ENCODE data around the gene HDAC7.

Gene HDAC7

DNA sequence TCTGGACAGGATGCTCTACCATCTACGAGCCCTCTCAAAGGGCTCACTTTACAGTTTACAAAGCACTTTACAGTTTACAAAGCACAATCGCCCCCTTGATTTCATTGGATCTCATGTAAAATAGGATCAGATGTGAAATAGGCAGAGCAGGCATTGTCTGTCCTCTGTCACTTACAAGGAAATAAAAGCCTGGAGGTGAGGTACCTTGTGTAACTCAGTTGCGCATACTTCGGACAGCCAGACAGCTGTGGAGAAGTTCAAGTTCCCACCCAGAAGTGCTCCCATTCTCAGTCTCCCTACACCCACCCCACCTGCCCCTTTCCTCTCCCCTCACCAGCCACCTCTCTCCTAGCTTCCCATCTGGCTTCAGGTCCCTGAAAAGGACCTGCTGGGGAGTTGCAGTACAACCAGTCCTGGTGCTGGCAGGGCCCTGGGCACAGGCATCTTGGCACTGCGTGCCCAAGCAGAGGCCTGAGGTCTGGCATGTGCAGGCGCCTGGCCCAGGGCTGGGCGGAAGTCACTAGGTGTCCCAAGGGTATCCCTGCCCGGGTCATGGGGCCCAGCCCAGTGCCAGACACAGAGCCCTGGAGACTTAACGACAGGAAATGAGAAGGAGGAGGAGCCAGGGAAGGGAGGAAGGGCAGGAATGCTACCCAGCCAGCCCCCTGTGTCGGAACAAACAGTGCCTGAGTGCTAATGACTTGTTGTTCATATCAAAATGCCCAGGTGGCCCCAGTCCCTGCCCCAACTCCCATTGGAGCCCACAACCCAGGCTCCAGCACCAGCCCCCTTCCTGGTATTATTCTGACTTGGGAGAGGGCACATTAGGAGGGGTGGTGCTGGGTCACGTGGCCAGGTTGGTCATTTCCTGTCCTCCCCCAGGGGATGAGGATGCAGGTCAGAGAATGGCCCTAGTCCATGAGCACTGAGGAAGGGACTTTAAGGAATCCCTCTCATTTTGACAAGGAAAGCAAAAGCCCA lies 66.4 kb downstream of the HDAC7 start:
- no peak overlapping the region for H3K4me3 ChIP-seq (ENCODE audit: low read depth in 1 of 2, low read length in 2 of 2)

DNA sequence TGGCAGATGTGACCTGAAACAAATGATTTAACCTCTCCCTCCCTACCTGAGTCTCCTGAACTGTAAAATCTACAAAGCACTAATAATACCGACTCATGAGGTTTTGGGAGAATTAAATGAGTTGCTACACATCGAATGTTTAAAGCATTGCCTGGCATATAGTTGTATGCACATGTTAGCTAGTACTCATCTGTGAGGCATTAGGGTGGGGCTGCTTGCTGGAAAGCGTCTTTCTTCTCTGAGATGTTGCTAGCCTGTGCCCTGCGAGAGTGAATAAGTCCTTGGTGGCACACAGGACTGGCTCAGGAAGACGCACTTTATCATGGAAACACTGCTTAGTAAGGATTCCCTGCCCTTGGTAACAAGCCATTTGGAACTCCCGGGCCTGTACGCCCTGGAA lies 67.2 kb downstream of the HDAC7 start:
- Histone ChIP-seq H3K36me3 (ENCODE audit: control insufficient read depth in 1 of 2, insufficient read depth in 2 of 2, low read length in 2 of 2) (no peaks in the 10 kb centered on the region), H3K27me3 (ENCODE audit: control insufficient read depth in 1 of 2, insufficient read depth in 2 of 2, low read length in 2 of 2) (no peaks in the 10 kb centered on the region), H3K9me3 (ENCODE audit: control insufficient read depth in 1 of 2, low read length in 2 of 2) (no peaks in the 10 kb centered on the region), H3K27ac (ENCODE audit: low read depth, low read length) (no peak overlapping the region), H3K9ac (ENCODE audit: low read depth in 1 of 2, low read length in 2 of 2) (no peak overlapping the region), H3K4me3 (ENCODE audit: low read depth in 1 of 2, low read length in 2 of 2) (no peak overlapping the region), H3K4me1 (ENCODE audit: control insufficient read depth in 1 of 2, insufficient read depth in 2 of 2, low read length in 2 of 2) (peaks cover 40 to 46% of the 10 kb centered on the region in 2 donors)

More for the DNA sequence above, 66.4 kb downstream of the HDAC7 start:
- Histone ChIP-seq H3K36me3 (ENCODE audit: control insufficient read depth in 1 of 2, insufficient read depth in 2 of 2, low read length in 2 of 2) (no peaks in the 10 kb centered on the region), H3K4me1 (ENCODE audit: control insufficient read depth in 1 of 2, insufficient read depth in 2 of 2, low read length in 2 of 2) (peaks cover 48 to 52% of the 10 kb centered on the region in 2 donors), H3K27me3 (ENCODE audit: control insufficient read depth in 1 of 2, insufficient read depth in 2 of 2, low read length in 2 of 2) (no peaks in the 10 kb centered on the region), H3K27ac (ENCODE audit: low read depth, low read length) (peak overlapping the region; percentile 8), H3K9ac (ENCODE audit: low read depth in 1 of 2, low read length in 2 of 2) (no peak overlapping the region), H3K9me3 (ENCODE audit: control insufficient read depth in 1 of 2, low read length in 2 of 2) (no peaks in the 10 kb centered on the region)

DNA sequence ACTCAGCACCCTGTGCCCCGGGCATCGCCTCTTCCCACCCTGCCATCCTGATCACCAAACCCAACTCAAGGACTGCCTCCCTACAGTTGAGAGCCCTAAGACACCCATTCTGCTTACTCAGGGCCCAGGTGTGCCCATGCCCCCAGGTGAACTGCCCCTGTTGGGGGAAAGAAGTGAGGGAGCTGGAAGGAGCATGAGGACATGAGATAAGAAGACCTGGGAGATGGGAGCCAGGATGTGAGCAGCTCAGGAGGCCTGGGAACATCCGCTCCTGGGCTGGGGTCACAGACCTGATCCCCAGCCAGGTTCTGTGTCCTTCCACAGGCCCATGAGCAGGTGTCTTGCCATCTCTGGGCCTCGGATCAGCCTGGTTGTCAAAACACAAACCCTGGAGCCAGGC lies 67.6 kb downstream of the HDAC7 start:
- no peaks in the 10 kb centered on the region for H3K36me3 ChIP-seq (ENCODE audit: control insufficient read depth in 1 of 2, insufficient read depth in 2 of 2, low read length in 2 of 2)
- H3K4me1 ChIP-seq (ENCODE audit: control insufficient read depth in 1 of 2, insufficient read depth in 2 of 2, low read length in 2 of 2) = peaks cover 36 to 46% of the 10 kb centered on the region in 2 donors
- no peak overlapping the region for H3K9ac ChIP-seq (ENCODE audit: low read depth in 1 of 2, low read length in 2 of 2)
- H3K9me3 ChIP-seq (ENCODE audit: control insufficient read depth in 1 of 2, low read length in 2 of 2) = no peaks in the 10 kb centered on the region
- H3K4me3 ChIP-seq (ENCODE audit: low read depth in 1 of 2, low read length in 2 of 2) = no peak overlapping the region
- no peak overlapping the region for H3K27ac ChIP-seq (ENCODE audit: low read depth, low read length)
- no peaks in the 10 kb centered on the region for H3K27me3 ChIP-seq (ENCODE audit: control insufficient read depth in 1 of 2, insufficient read depth in 2 of 2, low read length in 2 of 2)

DNA sequence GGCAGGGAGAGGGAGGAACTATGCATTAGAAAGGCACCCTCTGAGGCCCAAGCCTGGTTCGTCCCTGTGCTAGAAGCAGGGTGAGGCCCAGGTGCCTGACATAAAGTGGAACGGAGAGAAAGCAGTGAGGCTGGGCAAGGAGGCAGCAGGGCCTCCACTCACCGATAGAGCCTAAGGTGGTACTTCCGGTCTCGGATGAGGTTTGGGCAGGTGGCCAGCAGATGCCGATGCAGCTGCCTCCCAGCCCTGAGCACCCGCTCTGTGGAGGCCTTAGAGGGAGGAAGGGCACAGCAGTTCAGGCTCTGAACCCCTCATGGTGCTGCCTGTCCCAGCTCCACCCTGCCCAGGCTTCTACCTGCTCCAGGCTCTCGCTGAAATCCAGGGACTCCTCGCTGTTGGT lies 68.1 kb downstream of the HDAC7 start:
- Histone ChIP-seq H3K36me3 (ENCODE audit: control insufficient read depth in 1 of 2, insufficient read depth in 2 of 2, low read length in 2 of 2) (no peaks in the 10 kb centered on the region), H3K4me1 (ENCODE audit: control insufficient read depth in 1 of 2, insufficient read depth in 2 of 2, low read length in 2 of 2) (peaks cover 41 to 50% of the 10 kb centered on the region in 2 donors), H3K27me3 (ENCODE audit: control insufficient read depth in 1 of 2, insufficient read depth in 2 of 2, low read length in 2 of 2) (no peaks in the 10 kb centered on the region), H3K27ac (ENCODE audit: low read depth, low read length) (no peak overlapping the region), H3K9me3 (ENCODE audit: control insufficient read depth in 1 of 2, low read length in 2 of 2) (no peaks in the 10 kb centered on the region), H3K4me3 (ENCODE audit: low read depth in 1 of 2, low read length in 2 of 2) (no peak overlapping the region), H3K9ac (ENCODE audit: low read depth in 1 of 2, low read length in 2 of 2) (no peak overlapping the region)

DNA sequence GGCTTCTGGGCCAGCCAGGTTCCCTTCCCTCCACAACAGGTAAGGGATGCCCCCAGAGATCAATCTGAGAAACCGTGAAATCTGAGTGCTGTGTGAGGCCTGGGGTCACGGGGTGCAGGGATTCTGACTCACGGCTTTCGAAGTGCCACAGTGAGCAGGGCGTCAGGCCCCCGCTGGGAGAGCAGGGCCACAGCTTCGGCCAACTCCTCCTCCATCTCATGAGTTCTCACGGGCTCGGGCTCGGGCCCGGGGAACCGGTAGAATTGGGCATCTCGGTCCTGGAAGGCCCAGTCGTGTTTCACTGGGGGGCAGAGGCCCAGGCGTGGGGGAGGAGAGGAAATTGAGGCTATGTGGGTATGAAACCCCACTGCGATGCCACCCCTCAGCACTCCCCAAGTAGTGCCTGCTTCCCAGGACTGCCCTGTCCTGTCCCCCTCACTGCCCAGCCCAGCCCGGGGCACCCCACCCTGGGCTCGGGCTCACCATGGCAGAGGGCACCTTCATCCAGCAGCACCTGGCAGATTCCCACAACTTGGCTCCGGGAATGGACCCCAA lies 68.7 kb downstream of the HDAC7 start:
- no peaks in the 10 kb centered on the region for H3K9me3 ChIP-seq (ENCODE audit: control insufficient read depth in 1 of 2, low read length in 2 of 2)
- H3K27ac ChIP-seq (ENCODE audit: low read depth, low read length) = no peak overlapping the region
- H3K27me3 ChIP-seq (ENCODE audit: control insufficient read depth in 1 of 2, insufficient read depth in 2 of 2, low read length in 2 of 2) = no peaks in the 10 kb centered on the region
- H3K36me3 ChIP-seq (ENCODE audit: control insufficient read depth in 1 of 2, insufficient read depth in 2 of 2, low read length in 2 of 2) = no peaks in the 10 kb centered on the region
- H3K4me1 ChIP-seq (ENCODE audit: control insufficient read depth in 1 of 2, insufficient read depth in 2 of 2, low read length in 2 of 2) = peaks cover 38 to 49% of the 10 kb centered on the region in 2 donors
- H3K4me3 ChIP-seq (ENCODE audit: low read depth in 1 of 2, low read length in 2 of 2) = no peak overlapping the region
- H3K9ac ChIP-seq (ENCODE audit: low read depth in 1 of 2, low read length in 2 of 2) = no peak overlapping the region

DNA sequence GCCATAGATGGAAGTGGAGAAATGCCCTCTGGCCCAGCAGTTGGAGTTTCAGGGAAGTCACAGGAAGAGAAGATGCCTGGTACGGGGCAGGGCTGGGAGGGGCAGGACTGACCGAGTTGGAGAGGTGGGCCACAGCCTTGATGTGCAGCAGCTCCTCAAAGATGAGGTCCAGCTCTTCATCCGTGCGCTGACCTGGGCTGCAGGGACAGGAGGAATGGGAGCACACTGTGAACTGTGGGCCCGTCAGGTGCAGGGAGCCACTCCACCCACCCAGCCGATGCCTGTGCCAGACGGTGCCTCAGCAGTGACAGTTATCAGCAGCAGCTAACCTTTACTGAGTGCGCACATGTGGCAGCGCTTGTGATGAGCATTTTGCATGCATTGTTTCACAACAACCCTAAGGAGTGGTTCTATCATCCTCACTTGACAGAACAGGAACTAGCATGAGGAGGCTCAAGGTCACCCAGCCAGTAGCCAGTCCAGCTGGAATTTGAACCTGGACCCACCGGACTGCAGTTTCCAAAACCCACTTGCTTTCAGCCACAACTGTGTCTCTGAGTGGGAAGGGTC lies 69.4 kb downstream of the HDAC7 start:
- no peaks in the 10 kb centered on the region for H3K9me3 ChIP-seq (ENCODE audit: control insufficient read depth in 1 of 2, low read length in 2 of 2)
- H3K36me3 ChIP-seq (ENCODE audit: control insufficient read depth in 1 of 2, insufficient read depth in 2 of 2, low read length in 2 of 2) = no peaks in the 10 kb centered on the region
- no peak overlapping the region for H3K4me3 ChIP-seq (ENCODE audit: low read depth in 1 of 2, low read length in 2 of 2)
- no peak overlapping the region for H3K27ac ChIP-seq (ENCODE audit: low read depth, low read length)
- no peak overlapping the region for H3K9ac ChIP-seq (ENCODE audit: low read depth in 1 of 2, low read length in 2 of 2)
- no peaks in the 10 kb centered on the region for H3K27me3 ChIP-seq (ENCODE audit: control insufficient read depth in 1 of 2, insufficient read depth in 2 of 2, low read length in 2 of 2)
- H3K4me1 ChIP-seq (ENCODE audit: control insufficient read depth in 1 of 2, insufficient read depth in 2 of 2, low read length in 2 of 2) = peaks cover 31 to 42% of the 10 kb centered on the region in 2 donors

DNA sequence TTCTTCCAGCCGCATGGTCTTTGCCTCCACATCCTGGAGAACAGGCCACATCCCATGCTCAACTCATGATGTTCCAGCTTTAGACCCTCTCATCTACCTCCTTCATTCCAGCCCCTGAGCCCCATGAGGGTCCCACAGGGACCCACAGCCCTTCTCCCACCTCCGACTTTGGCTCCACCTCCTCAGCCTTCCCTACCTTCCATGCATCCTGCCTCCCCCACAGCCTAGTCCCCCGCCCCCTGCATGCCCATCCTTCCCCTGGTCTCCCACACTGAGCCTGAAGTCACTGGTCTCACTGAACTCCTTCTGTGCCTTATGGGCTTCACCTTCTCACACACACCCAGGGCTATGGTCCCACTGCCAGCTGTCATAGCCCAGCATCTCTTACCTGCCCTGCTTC lies 70.8 kb downstream of the HDAC7 start:
- no peak overlapping the region for H3K9ac ChIP-seq (ENCODE audit: low read depth in 1 of 2, low read length in 2 of 2)
- H3K27me3 ChIP-seq (ENCODE audit: control insufficient read depth in 1 of 2, insufficient read depth in 2 of 2, low read length in 2 of 2) = no peaks in the 10 kb centered on the region
- H3K36me3 ChIP-seq (ENCODE audit: control insufficient read depth in 1 of 2, insufficient read depth in 2 of 2, low read length in 2 of 2) = no peaks in the 10 kb centered on the region
- H3K9me3 ChIP-seq (ENCODE audit: control insufficient read depth in 1 of 2, low read length in 2 of 2) = no peaks in the 10 kb centered on the region
- peaks cover 18 to 28% of the 10 kb centered on the region in 2 donors for H3K4me1 ChIP-seq (ENCODE audit: control insufficient read depth in 1 of 2, insufficient read depth in 2 of 2, low read length in 2 of 2)
- no peak overlapping the region for H3K27ac ChIP-seq (ENCODE audit: low read depth, low read length)
- H3K4me3 ChIP-seq (ENCODE audit: low read depth in 1 of 2, low read length in 2 of 2) = no peak overlapping the region

DNA sequence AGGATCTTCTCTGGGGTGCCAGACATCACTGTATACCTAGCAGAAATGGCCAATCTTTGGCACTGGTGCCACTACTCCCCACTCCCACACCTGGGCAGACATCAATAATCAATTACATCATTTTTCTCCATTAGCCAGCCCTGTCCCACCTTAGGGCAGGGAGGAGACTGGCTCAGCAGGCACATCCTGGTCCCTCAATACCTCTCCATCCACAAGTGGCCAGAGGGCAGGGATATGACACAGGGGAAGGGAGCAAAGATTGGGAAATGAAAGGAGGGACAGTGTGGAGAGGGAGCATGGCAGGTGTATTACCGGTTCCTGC lies 71.2 kb downstream of the HDAC7 start:
- peaks cover 15 to 24% of the 10 kb centered on the region in 2 donors for H3K4me1 ChIP-seq (ENCODE audit: control insufficient read depth in 1 of 2, insufficient read depth in 2 of 2, low read length in 2 of 2)
- H3K4me3 ChIP-seq (ENCODE audit: low read depth in 1 of 2, low read length in 2 of 2) = no peak overlapping the region
- no peaks in the 10 kb centered on the region for H3K27me3 ChIP-seq (ENCODE audit: control insufficient read depth in 1 of 2, insufficient read depth in 2 of 2, low read length in 2 of 2)
- H3K27ac ChIP-seq (ENCODE audit: low read depth, low read length) = no peak overlapping the region
- H3K9me3 ChIP-seq (ENCODE audit: control insufficient read depth in 1 of 2, low read length in 2 of 2) = no peaks in the 10 kb centered on the region
- no peaks in the 10 kb centered on the region for H3K36me3 ChIP-seq (ENCODE audit: control insufficient read depth in 1 of 2, insufficient read depth in 2 of 2, low read length in 2 of 2)
- H3K9ac ChIP-seq (ENCODE audit: low read depth in 1 of 2, low read length in 2 of 2) = no peak overlapping the region

DNA sequence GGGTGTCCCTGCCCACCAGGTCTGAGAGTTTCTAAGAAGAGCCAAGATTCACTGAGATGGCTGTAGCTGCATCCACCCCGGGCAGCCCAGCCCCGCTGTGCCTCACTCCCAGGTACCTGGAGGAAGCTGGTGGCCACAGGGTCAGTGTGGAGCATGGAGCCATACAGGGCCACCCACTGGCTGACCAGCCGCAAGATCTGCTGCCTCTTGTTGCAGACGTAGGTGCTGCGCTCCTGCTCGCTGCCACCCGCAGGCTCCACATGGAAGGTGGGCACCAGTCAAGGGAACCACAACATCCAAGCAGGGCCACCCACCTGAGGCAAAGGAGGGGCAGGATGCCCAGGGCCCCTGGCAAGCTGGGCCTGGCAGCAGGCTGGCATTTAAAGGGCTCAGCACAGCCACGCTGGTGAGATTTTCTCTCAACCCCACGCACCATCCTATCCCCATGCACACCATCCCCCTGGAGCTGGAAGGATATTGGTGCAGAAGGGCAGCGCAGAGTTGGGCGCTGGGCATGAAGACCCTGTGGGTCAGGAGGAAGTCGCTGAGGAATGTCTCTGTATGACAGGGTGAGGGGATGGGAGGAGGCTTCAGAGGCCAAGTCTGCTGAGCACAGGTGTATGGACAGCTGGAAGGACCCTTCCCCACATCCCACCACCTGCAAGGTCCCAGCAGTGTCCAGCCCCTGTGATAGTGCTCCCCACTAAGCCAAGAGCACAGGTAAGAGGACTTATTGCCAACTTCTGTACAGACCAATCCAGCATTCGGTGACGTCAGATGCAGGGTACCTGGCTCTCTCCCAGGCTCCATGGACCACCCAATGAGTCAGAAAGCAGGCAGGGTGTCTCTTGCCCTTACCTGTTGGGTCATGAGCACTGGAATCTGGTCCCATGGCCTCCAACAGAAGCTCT lies 71.9 kb downstream of the HDAC7 start:
- H3K9me3 ChIP-seq (ENCODE audit: control insufficient read depth in 1 of 2, low read length in 2 of 2) = no peaks in the 10 kb centered on the region
- no peak overlapping the region for H3K9ac ChIP-seq (ENCODE audit: low read depth in 1 of 2, low read length in 2 of 2)
- no peak overlapping the region for H3K4me3 ChIP-seq (ENCODE audit: low read depth in 1 of 2, low read length in 2 of 2)
- no peaks in the 10 kb centered on the region for H3K27me3 ChIP-seq (ENCODE audit: control insufficient read depth in 1 of 2, insufficient read depth in 2 of 2, low read length in 2 of 2)
- peaks cover 12 to 18% of the 10 kb centered on the region in 2 donors for H3K4me1 ChIP-seq (ENCODE audit: control insufficient read depth in 1 of 2, insufficient read depth in 2 of 2, low read length in 2 of 2)
- no peaks in the 10 kb centered on the region for H3K36me3 ChIP-seq (ENCODE audit: control insufficient read depth in 1 of 2, insufficient read depth in 2 of 2, low read length in 2 of 2)
- no peak overlapping the region for H3K27ac ChIP-seq (ENCODE audit: low read depth, low read length)

Data from duodenal mucosa (tissue), 2 donors.